AG09319 (cell line): ENCODE measurements around the gene BLOC1S1.
A peak's percentile ranks its signal among the peaks of the same experiment; 100 is the strongest.

ENCODE experiments used
- DNase-seq: peaks from one replicate; pipeline ENCODE4 v3.0.0-alpha.2; 2010; ENCODE audit warnings: low read depth; ENCODE audit errors: extremely low read depth
- TF ChIP-seq, protein P1 (sequence below): IDR thresholded peaks from 2 replicates; pipeline ENCODE4 v1.5.1; 2011; ENCODE audit warnings: low read depth, mild to moderate bottlenecking, inconsistent platforms, low read length, moderate library complexity

The BLOC1S1 gene

DNA sequence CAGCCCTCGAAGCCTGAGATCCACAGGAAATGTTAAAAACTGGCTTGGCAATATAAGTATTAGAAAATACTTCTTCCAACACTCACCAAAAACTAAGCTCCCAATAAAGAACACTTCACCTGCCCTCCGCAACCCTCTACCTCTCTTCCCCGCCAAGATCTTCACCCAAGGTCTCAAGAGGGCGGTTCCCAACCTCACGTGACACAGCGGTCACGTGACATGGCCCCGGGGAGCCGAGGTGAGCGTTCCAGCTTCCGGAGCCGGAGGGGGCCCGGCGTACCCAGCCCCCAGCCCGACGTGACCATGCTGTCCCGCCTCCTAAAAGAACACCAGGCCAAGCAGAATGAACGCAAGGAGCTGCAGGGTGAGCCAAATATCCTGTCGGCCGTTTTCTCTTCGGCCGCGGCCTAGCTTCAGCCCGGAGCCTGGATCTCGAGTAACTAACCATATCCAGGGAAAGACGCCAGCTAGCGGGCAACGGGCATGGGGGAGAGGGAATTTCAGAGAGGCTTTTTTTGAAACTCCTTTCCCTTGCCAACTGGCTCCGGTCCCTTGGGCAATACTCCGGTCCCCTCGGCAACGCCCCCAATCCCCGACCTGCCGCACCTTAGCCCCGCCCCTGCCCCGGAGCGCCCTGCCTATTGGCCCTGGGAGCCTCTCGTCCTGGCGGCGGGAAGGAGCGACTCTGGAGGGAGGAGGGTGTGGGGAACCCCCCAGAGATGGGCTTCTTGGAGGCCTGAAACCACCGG, at the start of gene BLOC1S1:
Gene BLOC1S1, plus strand, starts transcription at position 214 of the 749 bp plus-strand sequence. Its CDS starts 6 bp downstream, at position 220.
- DNase-seq: peak; percentile 90
- TF ChIP-seq, protein P1, sequence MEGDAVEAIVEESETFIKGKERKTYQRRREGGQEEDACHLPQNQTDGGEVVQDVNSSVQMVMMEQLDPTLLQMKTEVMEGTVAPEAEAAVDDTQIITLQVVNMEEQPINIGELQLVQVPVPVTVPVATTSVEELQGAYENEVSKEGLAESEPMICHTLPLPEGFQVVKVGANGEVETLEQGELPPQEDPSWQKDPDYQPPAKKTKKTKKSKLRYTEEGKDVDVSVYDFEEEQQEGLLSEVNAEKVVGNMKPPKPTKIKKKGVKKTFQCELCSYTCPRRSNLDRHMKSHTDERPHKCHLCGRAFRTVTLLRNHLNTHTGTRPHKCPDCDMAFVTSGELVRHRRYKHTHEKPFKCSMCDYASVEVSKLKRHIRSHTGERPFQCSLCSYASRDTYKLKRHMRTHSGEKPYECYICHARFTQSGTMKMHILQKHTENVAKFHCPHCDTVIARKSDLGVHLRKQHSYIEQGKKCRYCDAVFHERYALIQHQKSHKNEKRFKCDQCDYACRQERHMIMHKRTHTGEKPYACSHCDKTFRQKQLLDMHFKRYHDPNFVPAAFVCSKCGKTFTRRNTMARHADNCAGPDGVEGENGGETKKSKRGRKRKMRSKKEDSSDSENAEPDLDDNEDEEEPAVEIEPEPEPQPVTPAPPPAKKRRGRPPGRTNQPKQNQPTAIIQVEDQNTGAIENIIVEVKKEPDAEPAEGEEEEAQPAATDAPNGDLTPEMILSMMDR: no peak; the same call in 1 of the 2 replicates

DNA sequence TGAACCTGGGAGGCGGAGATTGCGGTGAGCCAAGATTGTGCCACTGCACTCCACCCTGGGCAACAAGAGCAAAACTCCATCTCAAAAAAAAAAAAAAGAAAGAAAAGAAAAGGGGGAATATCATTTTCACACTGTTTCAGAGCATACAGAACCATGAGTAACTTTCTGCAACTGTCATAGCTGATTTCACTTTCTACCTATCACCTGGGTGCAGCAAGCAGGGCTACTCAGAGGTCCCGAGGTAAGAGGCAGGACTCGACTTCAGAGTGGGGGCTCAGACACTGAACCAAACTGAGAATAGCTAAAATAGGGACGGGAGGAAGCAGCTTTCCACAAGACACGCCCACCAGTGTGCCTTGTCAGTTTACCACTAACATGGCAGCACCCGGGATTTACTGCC, 49.3 kb upstream of the BLOC1S1 start:
- DNase-seq: no peak
- TF ChIP-seq, protein P1: no peak

DNA sequence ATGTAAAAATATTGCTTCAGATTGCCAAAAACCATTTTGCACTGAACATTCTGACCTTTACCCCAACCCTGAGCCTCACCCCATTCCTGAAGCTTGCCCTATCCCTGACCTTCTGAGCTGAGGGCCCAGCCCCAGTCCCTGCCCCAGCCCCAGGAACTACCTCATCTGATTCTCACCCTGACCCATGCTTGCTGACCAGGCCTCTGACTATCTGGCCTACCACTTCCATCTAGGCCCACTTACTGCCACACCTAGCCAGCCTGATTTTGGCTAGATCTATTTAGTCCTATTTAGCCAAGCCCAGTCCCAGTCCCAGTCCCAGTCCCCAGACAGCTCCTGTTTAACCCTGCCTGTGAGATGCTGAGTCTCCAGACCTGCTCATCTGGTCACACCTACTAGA, 45.6 kb upstream of the BLOC1S1 start:
- no peak for DNase-seq
- TF ChIP-seq, protein P1: no peak

DNA sequence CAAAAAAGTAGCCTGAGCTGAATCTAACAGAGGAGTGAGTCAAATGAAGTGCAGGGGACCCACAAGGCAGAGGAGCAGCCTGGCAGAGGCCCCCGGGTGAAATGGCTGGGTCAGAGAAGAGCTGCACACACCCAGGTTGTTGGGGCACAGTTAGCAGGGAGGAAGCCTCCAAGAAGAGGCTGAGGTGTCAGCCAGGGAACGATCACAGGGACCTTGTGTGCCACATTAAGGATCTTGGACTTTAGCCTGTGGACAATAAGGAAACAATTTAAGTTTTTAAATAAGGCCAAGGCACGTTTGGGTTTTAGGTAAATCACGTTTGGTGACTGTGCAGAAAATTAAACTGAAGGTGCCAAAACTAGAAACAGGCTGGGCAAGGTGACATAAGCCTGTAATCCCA, 44.1 kb upstream of the BLOC1S1 start:
- TF ChIP-seq, protein P1: no peak
- no peak for DNase-seq

DNA sequence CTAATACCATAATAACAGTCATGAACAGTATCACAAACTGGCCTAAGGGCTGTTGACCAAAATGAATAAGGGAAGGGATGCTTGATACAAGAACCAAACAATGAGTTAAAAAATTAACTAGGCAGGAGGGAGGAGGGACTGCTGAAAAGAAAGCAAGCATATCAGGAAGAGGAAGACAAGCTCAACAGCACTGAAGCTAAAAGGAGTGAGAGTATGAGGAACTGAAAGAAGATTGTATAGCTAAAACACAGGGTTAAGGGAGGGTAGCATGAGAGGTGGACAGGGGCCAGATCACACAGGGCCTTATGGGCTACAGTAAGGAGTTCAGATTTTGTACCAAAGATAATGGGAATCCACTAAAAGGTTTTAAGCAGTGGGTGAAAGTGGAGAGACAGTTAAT, 42.2 kb upstream of the BLOC1S1 start:
- no peak for DNase-seq
- TF ChIP-seq, protein P1: no peak

DNA sequence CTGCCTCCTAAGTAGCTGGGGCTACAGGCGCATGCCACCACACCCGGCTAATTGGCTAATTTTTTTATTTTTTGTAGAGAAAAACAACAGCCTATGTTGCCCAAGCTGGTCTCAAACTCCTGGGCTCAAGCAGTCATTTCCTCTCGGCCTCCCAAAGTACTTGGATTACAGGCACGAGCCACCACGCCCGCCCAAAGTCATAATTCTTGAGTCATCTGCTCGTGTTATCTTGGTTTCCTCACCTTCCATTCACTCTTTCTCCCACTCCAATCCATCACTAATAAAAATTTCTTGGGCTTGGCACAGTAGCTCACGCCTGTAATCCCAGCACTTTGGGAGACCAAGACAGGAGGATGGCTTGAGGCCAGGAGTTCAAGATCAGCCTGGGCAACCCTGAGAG, 40.2 kb upstream of the BLOC1S1 start:
- no peak for DNase-seq
- TF ChIP-seq, protein P1: no peak

DNA sequence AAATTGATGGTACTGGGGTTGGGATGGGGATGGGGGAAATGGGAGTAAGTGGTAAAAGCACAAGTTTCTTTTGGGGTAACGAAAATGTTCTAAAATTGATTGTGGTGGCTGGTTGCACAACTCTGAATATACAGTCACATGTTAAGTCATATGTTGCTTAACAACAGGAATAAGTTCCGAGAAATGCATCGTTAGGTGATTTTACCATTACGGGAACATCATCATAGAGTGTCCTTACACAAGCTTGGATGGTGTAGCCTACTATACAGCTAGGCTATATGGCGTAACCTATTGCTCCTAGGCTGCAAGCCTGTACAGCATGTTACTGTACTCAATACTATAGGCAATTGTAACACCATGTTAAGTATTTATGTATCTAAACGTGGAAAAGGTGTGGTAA, 39.1 kb upstream of the BLOC1S1 start:
- TF ChIP-seq, protein P1: no peak
- no peak for DNase-seq
